ENCODE results near the gene PAGR1. TPM values are rescaled to one million over a fixed set of nuclear protein-coding genes. Genes with fewer than 3 reads are reported as not detected.

PAGR1 gene
- total and polyA plus RNA-seq, 2 donors (not counting 1 experiment from before 2014, with no cell fraction given), result 17.8 to 28.4 TPM

DNA sequence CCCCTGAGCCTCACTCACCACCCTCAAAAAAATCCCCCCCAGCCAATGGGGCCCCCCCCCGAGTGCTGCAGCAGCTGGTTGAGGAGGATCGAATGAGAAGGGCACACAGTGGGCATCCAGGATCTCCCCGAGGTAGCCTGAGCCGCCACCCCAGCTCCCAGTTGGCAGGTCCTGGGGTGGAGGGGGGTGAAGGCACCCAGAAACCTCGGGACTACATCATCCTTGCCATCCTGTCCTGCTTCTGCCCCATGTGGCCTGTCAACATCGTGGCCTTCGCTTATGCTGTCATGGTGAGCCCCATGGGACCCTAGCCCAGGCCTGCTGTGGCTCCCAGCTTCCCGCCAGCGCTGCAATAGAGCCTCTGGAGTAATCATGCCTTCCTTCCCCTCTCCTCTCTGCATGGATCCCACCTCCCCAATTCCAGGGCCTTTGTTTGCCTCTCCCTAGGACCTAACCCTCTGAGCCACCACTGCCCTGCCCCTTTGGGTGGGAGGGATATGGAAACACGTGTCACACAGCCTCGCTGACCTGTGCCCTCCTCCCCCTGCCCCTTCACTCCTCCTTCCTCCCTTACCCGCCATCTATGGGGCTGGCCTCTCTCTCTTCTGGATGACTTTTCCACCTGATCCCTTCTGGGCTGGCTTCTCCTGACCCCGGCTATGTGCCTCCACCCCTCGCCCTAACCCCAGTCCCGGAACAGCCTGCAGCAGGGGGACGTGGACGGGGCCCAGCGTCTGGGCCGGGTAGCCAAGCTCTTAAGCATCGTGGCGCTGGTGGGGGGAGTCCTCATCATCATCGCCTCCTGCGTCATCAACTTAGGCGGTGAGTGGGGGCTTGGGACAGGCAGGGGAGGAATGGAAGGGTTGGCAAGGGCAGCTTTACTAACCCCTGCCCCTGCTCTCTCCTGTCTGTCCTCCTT is 2.0 kb upstream of the PAGR1 start:
- H3K4me2 ChIP-seq (replicated peaks; ENCODE audit: low read depth, low read length, poor library complexity, severe bottlenecking), result no peak overlapping the region
- peaks cover 0 to 5% (median 0%) of the 10 kb centered on the region in 3 donors for H3K9me3 ChIP-seq (ENCODE audit: control extremely low read depth in 1 of 3, control insufficient read depth in 2 of 3, insufficient read depth in 1 of 3, low read length in 2 of 3)
- H3K27me3 ChIP-seq (replicated peaks in 1 of 4; ENCODE audit: control extremely low read depth in 1 of 4, control insufficient read depth in 3 of 4, insufficient read depth in 4 of 4, low read length in 3 of 4), result peaks cover 0 to 13% (median 5%) of the 10 kb centered on the region in 4 experiments
- WGBS (ENCODE audit: insufficient coverage), result 75% methylated on average over 16 of the region's 24 CpGs
- intact Hi-C loops (cut with micrococcal nuclease), result loop anchor here (10.0 kb wide), 1 partner anchor 219 kb away; no protein-coding TSS in a partner anchor
- no peak overlapping the region for H3K9ac ChIP-seq (ENCODE audit: low read length)
- peaks cover 47 to 64% of the 10 kb centered on the region in 2 donors for H3K4me1 ChIP-seq (ENCODE audit: control insufficient read depth in 2 of 2, insufficient read depth in 2 of 2, low read length in 2 of 2)
- H4K20me1 ChIP-seq (ENCODE audit: control insufficient read depth, insufficient read depth, low read length, poor library complexity, severe bottlenecking), result peaks cover 48% of the 10 kb centered on the region
- no peak overlapping the region for H3K4me3 ChIP-seq (ENCODE audit: control extremely low read depth in 1 of 5, extremely low read depth in 1 of 5, insufficient read depth in 1 of 5, low read depth in 2 of 5, low read length in 4 of 5)
- peak overlapping the region; percentile 97 for H3K4me3 Mint-ChIP-seq
- H2AFZ ChIP-seq (ENCODE audit: insufficient read depth, low read depth, low read length, poor library complexity, severe bottlenecking), result no peak overlapping the region
- ChIA-PET CTCF (no interaction called here), POLR2A (interaction anchor here (0.5 to 1.1 kb wide), 6 partner anchors 9 to 820 kb away, joined by 3 to 10 read pairs (median 4); no protein-coding TSS in a partner anchor)
- no peak overlapping the region for H3K27ac Mint-ChIP-seq
- H3K4me1 Mint-ChIP-seq, result peaks cover 61% of the 10 kb centered on the region
- ATAC-seq (ENCODE audit: low read depth), result no peak
- peaks cover 45% of the 10 kb centered on the region for H3K79me2 ChIP-seq (ENCODE audit: control insufficient read depth, insufficient read depth, low read length)
- no peak for TF ChIP-seq EZH2 (IDR thresholded peaks at IDR 0.05; ENCODE audit: borderline replicate concordance, insufficient read depth, low read depth, low read length, poor library complexity, severe bottlenecking)
- TF ChIP-seq, protein P1, sequence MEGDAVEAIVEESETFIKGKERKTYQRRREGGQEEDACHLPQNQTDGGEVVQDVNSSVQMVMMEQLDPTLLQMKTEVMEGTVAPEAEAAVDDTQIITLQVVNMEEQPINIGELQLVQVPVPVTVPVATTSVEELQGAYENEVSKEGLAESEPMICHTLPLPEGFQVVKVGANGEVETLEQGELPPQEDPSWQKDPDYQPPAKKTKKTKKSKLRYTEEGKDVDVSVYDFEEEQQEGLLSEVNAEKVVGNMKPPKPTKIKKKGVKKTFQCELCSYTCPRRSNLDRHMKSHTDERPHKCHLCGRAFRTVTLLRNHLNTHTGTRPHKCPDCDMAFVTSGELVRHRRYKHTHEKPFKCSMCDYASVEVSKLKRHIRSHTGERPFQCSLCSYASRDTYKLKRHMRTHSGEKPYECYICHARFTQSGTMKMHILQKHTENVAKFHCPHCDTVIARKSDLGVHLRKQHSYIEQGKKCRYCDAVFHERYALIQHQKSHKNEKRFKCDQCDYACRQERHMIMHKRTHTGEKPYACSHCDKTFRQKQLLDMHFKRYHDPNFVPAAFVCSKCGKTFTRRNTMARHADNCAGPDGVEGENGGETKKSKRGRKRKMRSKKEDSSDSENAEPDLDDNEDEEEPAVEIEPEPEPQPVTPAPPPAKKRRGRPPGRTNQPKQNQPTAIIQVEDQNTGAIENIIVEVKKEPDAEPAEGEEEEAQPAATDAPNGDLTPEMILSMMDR (IDR thresholded peaks at IDR 0.05), result no peak
- H3K36me3 ChIP-seq (replicated peaks in 1 of 2; ENCODE audit: control extremely low read depth in 1 of 2, control insufficient read depth in 1 of 2, extremely low read depth in 1 of 2, insufficient read depth in 2 of 2, low read length in 1 of 2), result peaks cover 2 to 23% of the 10 kb centered on the region in 2 experiments
- no peaks in the 10 kb centered on the region for H3K27me3 Mint-ChIP-seq
- H3K9me3 Mint-ChIP-seq (ENCODE audit: insufficient read depth), result no peaks in the 10 kb centered on the region
- peak; percentile 35 for DNase-seq
- no peak overlapping the region for H3K27ac ChIP-seq (ENCODE audit: low read length in 2 of 2)
